ENCODE results near the gene SNRNP25. TPM values are rescaled to one million over a fixed set of nuclear protein-coding genes. Genes with fewer than 3 reads are reported as not detected.
"Not testable (repeated sequence)": the region's sequence is repeated elsewhere in the genome, so short reads cannot be mapped to it uniquely, and the experiment has no call there.

SNRNP25 gene
- total RNA-seq, 2 donors from 2014 or later = 11.2 to 11.6 TPM

DNA sequence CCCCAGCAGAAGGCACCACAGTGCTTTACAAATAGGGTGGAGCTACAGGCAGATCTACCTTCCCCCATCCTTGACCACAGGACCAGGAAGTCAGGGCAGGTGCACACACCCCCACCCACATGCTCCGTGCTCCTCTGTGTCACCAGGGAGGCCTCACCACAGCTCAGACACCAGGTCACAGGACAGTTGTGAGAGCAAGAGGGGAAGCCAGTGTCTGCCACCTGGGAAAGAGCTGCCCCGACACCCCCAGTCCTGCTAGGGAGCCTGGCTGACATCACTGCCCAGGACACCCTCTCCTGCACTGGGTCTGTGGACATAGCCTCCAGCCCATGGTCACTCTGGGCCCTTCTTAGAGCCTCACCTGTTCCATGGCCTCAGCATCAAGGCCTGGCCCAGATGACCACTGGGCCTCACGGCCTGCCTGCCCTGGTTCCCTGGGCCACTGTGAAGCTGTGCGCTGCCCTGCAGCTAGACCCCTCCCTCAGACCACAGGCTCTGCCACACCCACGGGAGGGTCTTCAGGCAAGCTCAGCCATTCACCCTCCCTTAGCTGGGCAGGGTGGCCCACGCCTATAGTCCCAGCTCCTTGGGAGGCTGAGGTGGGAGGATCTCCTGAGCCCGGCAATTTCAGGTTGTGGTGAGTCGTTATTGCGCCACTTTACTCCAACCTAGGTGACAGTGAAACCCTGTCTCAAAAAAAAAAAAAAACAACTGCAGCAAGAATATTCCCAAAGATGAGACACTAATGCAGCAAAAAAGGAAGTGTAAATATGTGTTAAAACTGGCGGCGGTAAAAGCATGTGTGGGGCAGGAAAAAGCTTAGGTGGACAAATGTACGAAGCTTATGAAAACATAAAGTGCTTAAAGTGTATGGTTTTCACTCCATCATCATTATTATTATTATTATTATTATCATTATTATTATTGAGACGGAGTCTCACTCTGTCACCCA lies 14.4 kb upstream of the SNRNP25 start:
- intact Hi-C loops (cut with DNase I) = no loop called here
- no peak for DNase-seq (ENCODE audit: low spot score)

DNA sequence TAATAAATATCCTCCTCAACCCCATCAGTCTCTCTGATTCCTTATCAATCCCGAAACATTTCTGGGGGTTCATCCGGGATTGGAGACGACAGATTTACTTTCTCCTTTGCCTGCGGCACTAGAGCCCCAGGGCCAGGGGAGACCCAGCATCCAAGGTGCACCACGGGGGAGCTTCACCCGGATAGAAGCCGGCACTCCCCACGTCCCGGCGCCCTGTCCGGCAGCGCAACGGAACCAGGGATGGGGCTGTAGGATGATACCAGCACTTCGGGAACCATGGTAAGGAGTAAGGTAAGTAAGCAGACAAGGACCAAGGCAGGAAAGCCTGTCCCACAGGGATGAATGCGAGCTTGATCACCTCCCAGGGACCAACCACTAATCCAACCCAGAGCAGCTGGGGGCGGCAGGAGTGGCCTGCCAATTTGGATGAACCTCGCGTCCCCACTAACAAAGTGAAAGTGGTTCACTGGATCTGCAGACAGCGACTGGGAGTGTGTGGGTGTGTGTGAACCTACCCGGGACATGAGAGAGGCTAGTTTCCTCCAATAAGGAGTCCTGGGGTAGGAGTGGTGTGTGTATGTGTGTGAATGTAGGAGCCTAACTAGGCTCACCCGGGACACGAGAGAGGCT lies 12.1 kb upstream of the SNRNP25 start:
- intact Hi-C loops (cut with DNase I) = no loop called here

DNA sequence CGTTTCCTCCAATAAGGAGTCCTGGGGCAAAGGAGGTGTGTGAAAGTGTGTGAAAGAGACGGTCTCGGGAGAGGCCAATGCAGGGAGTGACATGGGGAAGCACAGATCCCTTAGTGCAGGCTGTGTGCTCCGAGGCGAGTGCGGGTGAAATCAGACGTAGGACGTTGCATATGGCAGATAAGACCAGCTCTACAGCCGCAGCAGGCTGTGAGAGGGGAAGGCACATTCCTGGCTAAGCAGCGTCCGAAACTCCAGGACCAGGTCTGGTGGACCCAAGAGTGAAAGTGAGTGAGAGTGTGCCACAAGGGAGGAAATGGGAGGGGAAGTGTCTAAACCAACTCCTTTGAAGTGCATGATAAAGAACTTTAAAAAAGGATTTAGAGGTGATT lies 11.6 kb upstream of the SNRNP25 start:
- no peak for DNase-seq (ENCODE audit: low spot score)
- intact Hi-C loops (cut with DNase I) = no loop called here

More for the DNA sequence above, 12.1 kb upstream of the SNRNP25 start:
- peak; percentile 62 for DNase-seq (ENCODE audit: low spot score)

DNA sequence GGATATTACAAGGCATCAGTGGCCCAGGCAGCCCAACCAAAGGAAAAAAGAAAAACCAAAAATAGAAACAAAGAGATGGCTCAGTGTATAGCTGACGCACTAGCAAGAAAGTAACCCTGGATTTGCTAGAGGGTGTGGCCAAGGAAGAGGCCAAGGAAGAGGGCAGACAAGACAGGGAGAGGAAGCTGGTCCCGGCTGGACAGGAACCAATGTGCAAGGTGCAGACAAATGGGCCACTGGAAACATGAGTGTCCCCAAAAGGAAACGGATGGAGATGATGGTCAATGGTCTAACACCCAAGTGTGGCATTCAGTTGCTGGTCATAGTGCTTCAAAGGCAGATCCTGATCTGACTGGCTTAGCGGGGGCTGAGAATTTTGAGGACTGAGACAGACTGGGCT lies 10.9 kb upstream of the SNRNP25 start:
- no peak for DNase-seq (ENCODE audit: low spot score)

DNA sequence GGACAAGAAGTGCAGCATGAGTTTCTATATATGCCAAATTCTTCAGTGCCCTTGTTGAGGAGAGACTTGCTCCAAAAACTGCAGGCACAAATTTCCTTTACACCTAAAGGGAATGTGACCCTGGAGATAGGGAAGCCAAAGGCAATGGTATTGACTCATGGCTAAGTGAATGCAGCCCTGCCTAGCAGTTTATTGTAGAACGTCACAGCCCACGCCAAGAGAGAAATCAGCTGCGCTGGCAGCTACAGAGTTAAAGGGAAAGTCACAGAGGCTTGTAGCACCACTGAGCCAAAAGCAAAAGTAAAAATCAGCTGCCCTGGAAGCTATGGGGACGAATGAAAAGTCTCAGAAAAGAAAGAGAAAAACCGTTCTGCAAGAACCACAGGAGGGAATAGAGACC lies 10.3 kb upstream of the SNRNP25 start:
- intact Hi-C loops (cut with DNase I) = no loop called here
- DNase-seq (ENCODE audit: low spot score) = no peak

More for the DNA sequence above, 10.9 kb upstream of the SNRNP25 start:
- intact Hi-C loops (cut with DNase I) = no loop called here

DNA sequence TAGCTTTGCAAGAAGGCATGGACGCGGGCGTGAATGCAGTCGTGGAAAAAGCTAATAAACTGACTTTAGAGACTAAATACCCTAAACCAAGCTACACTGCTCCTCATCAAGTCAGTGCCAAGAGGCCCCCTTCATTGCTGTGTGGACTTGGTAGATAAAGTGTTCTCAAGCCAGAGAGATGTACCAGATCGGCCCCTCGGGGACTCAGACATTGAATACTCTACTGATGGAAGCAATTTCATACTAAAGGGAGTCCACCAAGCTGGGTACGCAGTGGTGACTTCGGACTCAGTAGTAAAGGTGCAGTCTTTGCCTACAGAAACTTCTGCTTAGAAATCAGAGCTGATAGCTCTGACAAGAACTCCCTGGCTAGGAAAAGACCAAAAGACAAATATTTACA lies 9.0 kb upstream of the SNRNP25 start:
- DNase-seq (ENCODE audit: low spot score) = no peak
- intact Hi-C loops (cut with DNase I) = no loop called here

DNA sequence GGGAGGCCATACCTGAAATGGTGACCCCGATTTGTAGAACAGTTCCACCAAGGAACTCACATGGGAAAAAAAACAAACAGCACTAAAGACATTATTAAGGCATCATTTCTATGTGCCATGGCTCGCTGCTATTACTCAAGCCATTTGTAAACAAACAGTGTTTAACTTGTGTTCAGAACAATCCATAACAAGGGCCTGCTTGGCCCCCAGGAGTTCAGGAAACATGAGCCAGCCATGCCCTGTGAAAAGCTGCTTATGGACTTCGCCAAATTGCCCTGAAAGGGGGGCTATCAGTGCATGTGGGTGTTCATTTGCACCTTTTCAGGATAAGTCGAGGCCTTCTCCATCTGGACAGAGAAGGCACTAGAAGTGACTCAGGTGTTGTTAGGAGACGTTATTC lies 8.2 kb upstream of the SNRNP25 start:
- DNase-seq (ENCODE audit: low spot score) = no peak
- intact Hi-C loops (cut with DNase I) = no loop called here

DNA sequence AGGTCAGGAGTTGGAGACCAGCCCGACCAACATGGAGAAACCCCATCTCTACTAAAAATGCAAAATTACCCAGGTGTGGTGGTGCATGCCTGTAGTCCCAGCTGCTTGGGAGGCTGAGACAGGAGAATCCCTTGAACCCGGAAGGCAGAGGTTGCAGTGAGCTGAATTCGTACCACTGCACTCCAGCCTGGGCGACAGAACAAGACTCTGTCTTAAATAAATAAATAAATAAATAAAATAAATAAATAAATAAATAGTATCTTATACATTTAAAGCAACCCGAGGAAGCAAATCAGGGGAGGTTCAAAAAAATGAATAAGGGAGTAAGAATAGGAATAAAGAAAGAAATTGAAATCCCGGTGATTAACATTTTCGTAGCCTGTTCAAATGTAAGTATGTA lies 7.1 kb upstream of the SNRNP25 start:
- intact Hi-C loops (cut with DNase I); DNase-seq (ENCODE audit: low spot score): not testable (repeated sequence)

DNA sequence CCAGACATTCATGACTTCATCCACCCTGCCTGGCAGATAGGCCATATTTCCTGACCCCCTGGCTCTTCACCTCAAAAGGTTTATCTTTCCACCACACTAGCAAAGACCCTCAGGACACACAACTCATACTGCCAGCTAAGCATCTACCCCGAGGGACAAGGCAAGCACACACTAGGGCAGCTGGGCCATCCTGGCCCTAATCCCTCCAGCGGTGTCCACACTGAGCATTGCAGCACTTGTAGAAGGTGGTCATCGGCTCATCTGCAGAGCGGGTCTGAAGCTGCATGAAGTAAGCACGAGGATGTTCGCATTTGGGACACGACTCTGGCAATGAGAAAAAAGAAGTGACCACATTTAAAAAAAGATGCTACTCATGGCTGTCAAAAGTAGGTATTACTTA lies 6.4 kb upstream of the SNRNP25 start:
- intact Hi-C loops (cut with DNase I) = no loop called here

DNA sequence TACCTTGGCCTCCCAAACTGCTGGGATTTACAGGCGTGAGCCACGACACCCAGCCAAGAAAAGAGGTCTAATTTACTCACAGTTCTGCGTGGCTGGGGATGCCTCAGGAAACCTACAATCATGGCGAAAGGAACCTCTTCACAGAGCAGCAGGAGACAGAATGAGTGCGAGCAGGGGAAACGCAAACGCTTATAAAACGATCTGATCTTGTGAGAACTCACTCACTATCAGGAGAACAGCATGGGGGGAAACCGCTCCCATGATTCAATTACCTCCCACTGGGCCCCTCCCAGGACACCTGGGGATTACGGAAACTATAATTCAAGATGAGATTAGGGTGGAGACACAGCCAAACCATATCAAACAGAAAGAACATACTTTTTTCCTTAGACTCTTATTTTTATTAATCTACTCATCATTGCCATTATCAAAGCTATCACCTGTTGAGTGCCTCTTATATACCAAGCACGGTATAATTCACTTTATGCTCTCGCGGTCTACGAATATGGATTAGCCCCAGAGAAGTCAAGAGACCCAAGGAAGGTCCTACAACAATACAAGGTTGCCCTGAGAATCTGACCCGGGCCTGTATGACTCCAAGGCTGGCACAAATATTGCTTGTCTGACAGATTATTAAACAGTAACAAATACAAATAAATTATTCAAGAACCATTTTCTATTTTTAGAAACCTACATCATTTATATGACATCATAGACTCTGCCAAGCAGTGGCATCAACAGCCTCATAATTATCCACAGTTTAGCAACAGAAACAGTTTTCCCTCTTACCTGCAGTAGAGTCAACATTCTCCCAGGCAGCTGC lies 2.6 kb upstream of the SNRNP25 start:
- intact Hi-C loops (cut with DNase I) = no loop called here
- DNase-seq (ENCODE audit: low spot score) = peak; percentile 63

More for the DNA sequence above, 6.4 kb upstream of the SNRNP25 start:
- DNase-seq (ENCODE audit: low spot score) = no peak

DNA sequence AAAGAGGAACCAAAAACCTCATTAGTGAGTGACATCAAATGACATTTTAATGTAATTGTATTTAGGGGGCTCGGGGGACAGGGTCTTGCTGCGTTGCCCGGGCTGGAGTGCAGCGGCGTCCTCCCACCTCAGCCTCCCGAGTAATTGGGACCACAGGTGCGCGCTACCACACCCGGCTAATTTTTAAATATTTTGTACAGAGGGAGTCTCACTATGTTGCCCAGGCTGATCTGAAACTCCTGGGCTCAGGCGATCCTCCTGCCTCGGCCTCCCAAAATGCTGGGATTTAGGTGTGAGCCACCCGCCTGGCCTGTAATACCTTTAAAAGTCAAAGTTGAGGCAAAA lies 581 bp downstream of the SNRNP25 start:
- intact Hi-C loops (cut with DNase I) = no loop called here
- DNase-seq (ENCODE audit: low spot score) = peak; percentile 62

DNA sequence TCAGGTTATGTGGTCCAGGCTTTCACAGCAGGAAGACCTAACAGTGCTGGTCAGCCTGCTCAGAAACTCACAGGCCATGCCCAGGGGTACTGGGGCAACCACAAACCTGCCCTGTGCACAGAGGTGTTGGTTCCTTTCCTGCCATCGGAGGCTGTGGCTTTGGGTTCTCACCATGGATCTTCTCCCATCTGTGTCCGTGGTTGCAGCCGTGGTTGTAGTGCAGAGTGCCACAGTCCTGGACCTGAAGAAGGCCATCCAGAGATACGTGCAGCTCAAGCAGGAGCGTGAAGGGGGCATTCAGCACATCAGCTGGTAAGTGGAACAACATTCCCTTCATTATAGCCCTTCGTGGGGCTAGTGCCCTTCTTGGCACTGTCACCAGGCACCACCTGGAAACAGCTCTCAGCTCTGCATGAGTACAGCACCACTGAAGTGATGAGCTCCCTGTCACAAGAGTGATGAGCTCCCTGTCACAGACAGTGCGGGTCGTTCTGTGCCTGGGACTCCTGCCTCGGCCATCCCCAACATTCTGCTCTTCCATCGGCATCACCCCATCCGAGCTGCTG lies 2.0 kb downstream of the SNRNP25 start:
- DNase-seq (ENCODE audit: low spot score) = peak; percentile 63
- intact Hi-C loops (cut with DNase I) = no loop called here

DNA sequence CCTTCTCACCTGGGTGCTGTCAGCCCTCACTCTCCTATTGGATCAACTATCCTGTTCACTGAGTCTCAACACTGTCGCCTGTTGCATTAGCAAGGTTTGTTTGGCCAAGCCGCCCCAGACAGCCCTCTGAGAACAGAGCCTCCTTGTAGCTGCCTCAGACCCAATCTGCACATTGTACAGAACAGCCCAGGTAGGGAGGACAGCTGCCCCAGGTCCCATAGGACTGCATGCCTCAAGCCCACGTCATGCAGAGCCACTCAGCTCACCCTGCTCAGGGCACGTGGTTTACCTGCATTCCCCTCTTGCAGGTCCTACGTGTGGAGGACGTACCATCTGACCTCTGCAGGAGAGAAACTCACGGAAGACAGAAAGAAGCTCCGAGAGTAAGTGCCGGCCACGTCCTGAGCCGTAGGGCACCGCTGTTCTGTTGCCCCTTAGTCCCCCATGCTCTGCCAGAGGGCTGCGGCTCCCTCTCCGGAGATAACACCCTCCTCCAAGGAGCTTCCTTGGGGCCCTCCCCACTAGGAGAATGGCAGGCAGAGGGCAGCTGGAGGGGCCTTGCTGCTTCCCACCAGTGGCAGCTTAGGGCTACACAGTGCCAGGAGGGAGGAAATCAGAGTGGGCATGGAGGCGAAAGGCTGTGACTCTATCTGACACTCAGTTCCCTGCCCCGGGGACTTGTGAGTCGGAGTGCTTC lies 2.8 kb downstream of the SNRNP25 start:
- no peak for DNase-seq (ENCODE audit: low spot score)
- intact Hi-C loops (cut with DNase I) = no loop called here

DNA sequence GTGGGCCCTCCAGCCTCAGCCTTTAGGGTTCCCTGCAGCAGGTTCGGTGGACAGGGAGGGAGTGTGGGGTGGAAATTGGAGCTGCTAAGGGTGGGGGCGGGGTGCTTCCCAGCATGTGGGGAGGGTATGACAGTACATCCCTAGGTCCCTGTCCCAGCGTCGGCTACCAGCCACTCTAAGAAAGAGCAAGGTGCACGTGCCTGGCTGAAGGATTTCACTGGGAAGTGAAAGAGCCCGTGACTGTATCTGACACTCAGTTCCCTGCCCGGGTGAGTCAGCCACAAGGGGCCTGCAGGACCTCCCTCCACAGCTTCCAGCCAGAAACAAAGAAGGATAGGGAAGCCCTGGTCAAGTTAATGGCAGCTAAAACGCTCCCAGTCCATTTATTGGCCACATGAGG lies 4.1 kb downstream of the SNRNP25 start:
- DNase-seq (ENCODE audit: low spot score) = no peak
- intact Hi-C loops (cut with DNase I) = no loop called here

DNA sequence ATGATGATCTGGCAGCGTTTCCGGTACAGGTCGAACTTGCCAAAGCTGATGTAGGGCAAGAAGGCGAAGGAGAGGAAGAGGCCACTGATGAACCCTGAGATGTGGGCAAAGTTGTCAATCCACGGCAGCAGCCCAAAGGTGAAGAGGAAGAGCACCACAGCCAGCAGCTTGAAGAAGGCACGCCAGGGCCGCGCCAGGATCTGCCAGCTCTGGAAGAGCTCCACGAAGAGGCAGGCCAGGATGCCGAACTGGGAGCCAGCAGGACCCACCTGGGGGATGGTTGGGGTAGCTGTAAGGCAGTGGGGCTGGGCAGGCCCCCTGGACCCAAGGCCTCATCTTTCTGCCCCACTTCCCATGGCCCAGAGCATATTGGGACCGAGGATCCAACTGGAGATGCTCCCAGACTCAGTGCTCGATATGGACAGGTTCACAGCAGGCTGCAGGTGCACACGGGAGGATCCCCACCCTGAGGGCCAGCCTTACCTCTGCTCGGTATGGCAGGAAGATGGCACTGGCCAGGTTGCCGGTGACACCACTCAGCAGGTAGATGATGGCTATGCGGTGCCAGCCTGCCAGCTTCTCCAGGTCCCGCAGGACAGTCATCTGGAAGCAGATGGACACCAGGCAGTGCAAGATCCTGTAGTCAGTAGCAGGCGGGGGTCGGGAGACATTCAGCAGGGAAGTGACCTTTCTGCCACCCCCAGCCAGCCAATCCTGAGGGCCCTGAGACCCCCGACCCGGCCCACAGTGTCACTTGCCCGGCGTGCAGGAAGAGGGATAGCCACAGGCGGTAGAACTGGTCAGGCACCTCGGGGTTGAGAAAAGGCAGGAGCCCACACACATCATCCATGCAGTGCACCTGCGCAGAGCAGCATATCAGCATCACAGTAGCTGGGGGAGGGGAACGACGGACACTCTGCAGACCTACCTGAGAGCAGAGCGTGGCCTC lies 5.1 kb downstream of the SNRNP25 start:
- DNase-seq (ENCODE audit: low spot score) = no peak

DNA sequence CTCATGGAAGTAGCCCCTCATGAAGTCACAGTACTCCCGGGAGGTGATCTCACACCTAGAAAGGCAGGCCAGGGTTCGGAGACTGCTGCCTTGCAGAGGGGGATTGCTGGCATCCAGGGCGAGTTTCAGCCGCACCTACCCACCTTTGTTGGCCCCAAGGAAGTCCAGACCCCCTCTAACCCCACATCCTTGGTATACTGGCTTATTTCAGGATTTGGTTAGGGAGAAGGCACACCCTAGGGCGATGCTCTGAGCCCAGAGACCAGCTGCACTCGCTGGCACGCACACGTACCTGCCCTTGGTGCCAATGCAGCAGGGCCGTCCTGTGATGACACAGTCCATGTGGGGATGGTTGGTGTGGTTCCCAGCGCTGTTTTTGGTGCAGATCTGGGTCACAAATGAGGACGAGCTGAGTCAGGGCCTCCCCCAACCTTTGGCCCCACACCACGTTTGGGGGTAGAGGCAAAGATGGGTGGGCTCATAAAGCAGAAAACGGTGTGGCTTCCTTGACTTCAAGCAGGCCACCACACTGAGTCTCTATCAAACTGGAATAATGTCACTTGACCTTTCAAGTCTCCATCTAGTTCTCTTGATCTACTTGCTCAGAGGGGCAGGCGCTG lies 5.9 kb downstream of the SNRNP25 start:
- DNase-seq (ENCODE audit: low spot score) = no peak
- intact Hi-C loops (cut with DNase I) = no loop called here

More for the DNA sequence above, 5.1 kb downstream of the SNRNP25 start:
- intact Hi-C loops (cut with DNase I) = no loop called here

DNA sequence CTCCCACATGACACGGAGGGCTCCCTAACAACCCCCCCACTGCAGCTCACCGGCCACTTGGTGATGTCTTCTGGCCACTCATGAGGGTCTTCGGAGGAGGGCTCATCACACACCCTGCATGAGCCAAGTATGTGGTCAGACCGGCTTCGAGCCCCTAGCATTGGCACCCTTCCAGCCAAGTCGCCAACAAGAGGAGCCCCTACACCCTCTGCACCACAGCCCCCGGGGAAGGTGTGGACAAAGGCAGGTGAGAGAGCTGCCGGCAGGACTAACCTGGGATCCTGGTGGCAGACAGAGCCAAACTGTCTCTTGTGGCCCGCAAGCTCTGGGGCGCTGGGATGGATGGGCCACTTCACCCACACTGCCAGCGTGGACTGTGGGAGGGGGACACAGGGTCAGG lies 6.5 kb downstream of the SNRNP25 start:
- DNase-seq (ENCODE audit: low spot score) = no peak
- intact Hi-C loops (cut with DNase I) = no loop called here

All from posterior vena cava (tissue), 2 donors.